Activated T-helper 17 cell treated with anti-CD3 and anti-CD28 coated beads, Interleukin-2, amount 50 U/mL, for 72 hours (primary cell): ENCODE measurements around the gene WNK2. TPM values are rescaled to one million over a fixed set of nuclear protein-coding genes. Genes with fewer than 3 reads are reported as not detected.

Experiments used
- ATAC-seq: fragments of 150-1000 bp; cut with Tn5 transposase; replicated peaks from 2 replicates; pipeline ENCODE4 v1.10.0; 2021; ENCODE audit warnings: mild to moderate bottlenecking, moderate library complexity
- H3K27ac Mint-ChIP-seq: one replicate; pipeline ENCODE4 v1.8.0; 2022; ENCODE audit warnings: mixed read lengths
- H3K27me3 Mint-ChIP-seq: one replicate; pipeline ENCODE4 v1.8.0; 2022; ENCODE audit warnings: mixed read lengths
- H3K36me3 Mint-ChIP-seq: one replicate; pipeline ENCODE4 v1.8.0; 2022; ENCODE audit warnings: low read depth, mild to moderate bottlenecking, mixed read lengths
- H3K4me1 Mint-ChIP-seq: one replicate; pipeline ENCODE4 v1.8.0; 2022; ENCODE audit warnings: mixed read lengths
- H3K4me3 Mint-ChIP-seq: one replicate; pipeline ENCODE4 v1.8.0; 2022; ENCODE audit warnings: mild to moderate bottlenecking, mixed read lengths
- H3K9me3 Mint-ChIP-seq: one replicate; pipeline ENCODE4 v1.8.0; 2022; ENCODE audit warnings: mixed read lengths
- total RNA-seq, 2 donors: library from RNA; stranded (reverse); gene quantifications; one replicate each; pipeline ENCODE4 v1.2.3, GENCODE V29; 2022

WNK2 gene
- total RNA-seq, 2 donors from 2014 or later, result 0.39 to 0.93 TPM

GRCh38 chr9:93265301-93265971, 81.5 kb downstream of the WNK2 start:
- H3K4me1 Mint-ChIP-seq, result peaks cover 5% of the 10 kb centered on the region
- no peak overlapping the region for H3K27ac Mint-ChIP-seq
- no peaks in the 10 kb centered on the region for H3K36me3 Mint-ChIP-seq

GRCh38 chr9:93265972-93266371, 82.0 kb downstream of the WNK2 start:
- no peak overlapping the region for H3K4me3 Mint-ChIP-seq
- ATAC-seq, result no peak
- peaks cover 7% of the 10 kb centered on the region for H3K27me3 Mint-ChIP-seq
- no peaks in the 10 kb centered on the region for H3K9me3 Mint-ChIP-seq
- H3K36me3 Mint-ChIP-seq, result no peaks in the 10 kb centered on the region
- H3K4me1 Mint-ChIP-seq, result peaks cover 5% of the 10 kb centered on the region
- H3K27ac Mint-ChIP-seq, result no peak overlapping the region

More at GRCh38 chr9:93265301-93265971, 81.5 kb downstream of the WNK2 start:
- H3K4me3 Mint-ChIP-seq, result no peak overlapping the region
- H3K27me3 Mint-ChIP-seq, result peaks cover 3% of the 10 kb centered on the region
- H3K9me3 Mint-ChIP-seq, result no peaks in the 10 kb centered on the region
- no peak for ATAC-seq

DNA sequence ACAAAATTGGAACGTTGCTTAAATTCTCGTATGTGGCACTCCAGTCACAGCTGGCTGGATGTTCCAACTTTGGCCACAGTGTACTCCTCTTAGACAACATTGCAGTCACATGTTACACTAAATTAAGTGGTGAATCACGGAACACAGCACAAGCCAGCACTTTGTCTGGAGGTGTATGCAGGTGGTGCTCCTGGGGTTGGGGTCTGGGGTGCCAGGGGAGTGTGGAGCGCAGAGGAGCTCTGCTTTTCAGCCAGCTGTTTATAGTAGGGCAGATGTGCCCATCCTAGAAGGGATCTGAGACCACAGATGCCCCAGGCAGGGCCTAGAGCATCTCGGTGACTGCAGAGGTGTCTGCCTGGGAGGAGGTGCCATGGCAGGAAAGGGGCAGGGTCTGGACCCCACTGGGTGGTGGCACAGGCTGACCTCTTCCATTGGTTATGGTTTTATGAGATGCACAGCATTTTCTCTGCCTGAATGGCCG, 82.6 kb downstream of the WNK2 start:
- no peak overlapping the region for H3K27ac Mint-ChIP-seq
- H3K4me3 Mint-ChIP-seq, result no peak overlapping the region
- no peak for ATAC-seq
- peaks cover 5% of the 10 kb centered on the region for H3K4me1 Mint-ChIP-seq
- peaks cover 11% of the 10 kb centered on the region for H3K27me3 Mint-ChIP-seq
- no peaks in the 10 kb centered on the region for H3K36me3 Mint-ChIP-seq
- no peaks in the 10 kb centered on the region for H3K9me3 Mint-ChIP-seq

DNA sequence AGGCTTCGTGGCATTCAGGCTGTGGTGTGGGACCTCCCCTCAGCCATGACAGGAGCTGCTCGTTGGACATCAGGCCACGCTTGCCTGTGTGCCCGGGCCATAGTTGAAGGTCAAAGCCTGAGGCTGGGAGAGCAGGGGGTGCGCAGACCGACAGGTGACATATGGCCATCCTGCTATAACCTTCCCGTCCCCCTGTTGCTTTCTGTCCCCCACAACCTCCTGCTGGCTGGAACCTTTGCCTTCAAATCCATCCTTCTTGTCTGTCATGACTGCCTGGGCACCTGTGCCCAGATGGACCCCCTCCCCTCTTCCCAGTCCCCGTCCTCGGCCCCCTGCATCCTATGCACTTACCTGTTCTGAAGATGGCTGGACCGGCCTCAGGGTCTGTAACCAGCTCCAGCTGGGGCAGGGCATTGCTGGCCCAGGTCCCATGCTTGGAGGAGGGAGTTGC, 83.2 kb downstream of the WNK2 start:
- ATAC-seq, result no peak
- H3K27ac Mint-ChIP-seq, result no peak overlapping the region
- peaks cover 2% of the 10 kb centered on the region for H3K9me3 Mint-ChIP-seq
- H3K36me3 Mint-ChIP-seq, result no peaks in the 10 kb centered on the region
- H3K27me3 Mint-ChIP-seq, result peaks cover 14% of the 10 kb centered on the region
- no peak overlapping the region for H3K4me3 Mint-ChIP-seq
- peaks cover 5% of the 10 kb centered on the region for H3K4me1 Mint-ChIP-seq

- Mint-ChIP-seq H3K4me1 (peaks cover 5% of the 10 kb centered on the region), H3K36me3 (no peaks in the 10 kb centered on the region), H3K27me3 (peaks cover 15% of the 10 kb centered on the region), H3K4me3 (no peak overlapping the region), H3K9me3 (peaks cover 4% of the 10 kb centered on the region), H3K27ac (no peak overlapping the region)
- ATAC-seq, result no peak
Observed at GRCh38 chr9:93267681-93268505, 84.0 kb downstream of the WNK2 start.

DNA sequence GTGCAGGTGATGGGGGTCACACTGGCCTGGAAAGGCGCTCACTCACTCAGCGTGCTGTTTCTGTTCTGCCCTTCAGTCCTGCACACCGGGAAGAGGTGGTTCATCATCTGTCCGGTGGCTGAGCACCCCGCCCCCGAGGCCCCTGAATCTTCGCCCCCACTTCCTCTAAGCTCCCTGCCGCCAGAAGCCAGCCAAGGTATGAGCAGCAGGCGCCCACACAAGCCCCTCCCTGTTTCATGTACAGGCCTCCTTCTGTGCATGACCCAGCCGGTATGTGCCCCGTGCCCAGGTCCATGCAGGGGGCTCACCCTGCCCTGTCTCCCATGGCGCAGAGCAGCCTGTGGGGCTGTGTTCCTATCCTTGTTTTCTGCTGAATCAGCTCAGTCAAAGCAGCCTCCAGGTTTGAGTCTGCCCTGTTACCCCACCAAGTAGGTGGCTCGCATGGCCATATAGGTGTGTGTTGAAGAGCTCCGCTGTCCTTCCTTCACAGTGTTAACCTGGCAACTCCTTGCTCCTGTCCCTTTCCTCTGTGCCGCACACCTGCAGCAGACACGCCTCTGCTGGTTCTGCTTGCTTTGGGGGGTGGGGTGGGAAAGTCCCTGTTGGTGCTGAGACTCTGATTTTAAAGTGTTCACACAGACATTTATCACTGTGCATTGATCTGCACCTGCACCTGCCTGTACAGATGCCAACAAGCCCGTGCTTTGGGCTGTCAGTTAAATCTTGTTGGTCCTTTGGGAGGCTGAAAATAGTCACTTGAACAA, 84.8 kb downstream of the WNK2 start:
- peaks cover 15% of the 10 kb centered on the region for H3K27me3 Mint-ChIP-seq

DNA sequence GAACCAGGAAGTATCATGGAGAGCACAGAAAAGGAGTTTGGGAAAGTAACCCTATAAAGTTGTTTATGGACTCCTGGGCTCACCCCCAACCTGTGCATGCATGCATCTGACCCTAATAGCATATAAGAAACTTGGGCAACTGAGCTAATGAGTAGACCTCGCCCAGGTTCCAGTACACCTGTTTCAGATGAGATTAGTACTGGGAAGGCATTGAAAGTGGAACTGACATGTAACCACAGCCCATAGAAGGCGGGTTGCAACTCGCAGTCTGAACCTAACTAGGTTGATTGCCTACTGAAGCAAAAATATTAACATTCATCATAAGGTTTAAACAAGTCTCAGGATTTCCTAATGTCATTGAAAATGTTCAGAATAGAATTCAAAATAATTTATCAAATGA, 87.0 kb downstream of the WNK2 start:
- no peak for ATAC-seq
- no peaks in the 10 kb centered on the region for H3K36me3 Mint-ChIP-seq

More for the DNA sequence above, 84.8 kb downstream of the WNK2 start:
- H3K27ac Mint-ChIP-seq, result peak overlapping the region; percentile 43
- ATAC-seq, result peak; percentile 52
- peaks cover 5% of the 10 kb centered on the region for H3K4me1 Mint-ChIP-seq
- peaks cover 4% of the 10 kb centered on the region for H3K9me3 Mint-ChIP-seq
- H3K36me3 Mint-ChIP-seq, result no peaks in the 10 kb centered on the region
- H3K4me3 Mint-ChIP-seq, result peak overlapping the region; percentile 55

DNA sequence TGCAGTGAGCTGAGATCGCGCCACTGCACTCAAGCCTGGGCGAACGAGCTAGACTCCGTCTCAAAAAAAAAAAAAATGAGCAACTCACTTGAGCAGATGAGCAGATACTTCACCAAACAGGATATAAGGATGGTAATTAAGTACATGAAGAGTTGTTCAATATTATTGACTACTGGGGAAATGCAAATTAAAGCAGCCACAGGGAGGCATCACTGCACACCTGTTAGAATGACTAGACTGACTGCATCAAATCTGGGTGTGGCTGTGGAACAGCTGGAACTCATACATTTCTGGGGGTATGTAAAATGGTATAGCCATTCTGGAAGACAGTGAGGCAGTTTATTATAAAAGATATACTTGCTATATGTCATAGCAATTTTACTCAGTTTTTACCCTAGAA, 93.0 kb downstream of the WNK2 start:
- Mint-ChIP-seq H3K4me3 (no peak overlapping the region), H3K36me3 (no peaks in the 10 kb centered on the region), H3K27ac (no peak overlapping the region), H3K4me1 (no peaks in the 10 kb centered on the region), H3K27me3 (peaks cover 12% of the 10 kb centered on the region), H3K9me3 (peaks cover 3% of the 10 kb centered on the region)
- no peak for ATAC-seq

More for the DNA sequence above, 87.0 kb downstream of the WNK2 start:
- Mint-ChIP-seq H3K27me3 (peaks cover 15% of the 10 kb centered on the region), H3K4me3 (no peak overlapping the region), H3K4me1 (peaks cover 5% of the 10 kb centered on the region), H3K9me3 (peaks cover 4% of the 10 kb centered on the region), H3K27ac (no peak overlapping the region)

GRCh38 chr9:93278144-93278543, 94.2 kb downstream of the WNK2 start:
- Mint-ChIP-seq H3K4me3 (no peak overlapping the region), H3K27ac (no peak overlapping the region), H3K36me3 (no peaks in the 10 kb centered on the region), H3K9me3 (no peaks in the 10 kb centered on the region), H3K4me1 (no peaks in the 10 kb centered on the region), H3K27me3 (peaks cover 18% of the 10 kb centered on the region)
- ATAC-seq, result no peak

DNA sequence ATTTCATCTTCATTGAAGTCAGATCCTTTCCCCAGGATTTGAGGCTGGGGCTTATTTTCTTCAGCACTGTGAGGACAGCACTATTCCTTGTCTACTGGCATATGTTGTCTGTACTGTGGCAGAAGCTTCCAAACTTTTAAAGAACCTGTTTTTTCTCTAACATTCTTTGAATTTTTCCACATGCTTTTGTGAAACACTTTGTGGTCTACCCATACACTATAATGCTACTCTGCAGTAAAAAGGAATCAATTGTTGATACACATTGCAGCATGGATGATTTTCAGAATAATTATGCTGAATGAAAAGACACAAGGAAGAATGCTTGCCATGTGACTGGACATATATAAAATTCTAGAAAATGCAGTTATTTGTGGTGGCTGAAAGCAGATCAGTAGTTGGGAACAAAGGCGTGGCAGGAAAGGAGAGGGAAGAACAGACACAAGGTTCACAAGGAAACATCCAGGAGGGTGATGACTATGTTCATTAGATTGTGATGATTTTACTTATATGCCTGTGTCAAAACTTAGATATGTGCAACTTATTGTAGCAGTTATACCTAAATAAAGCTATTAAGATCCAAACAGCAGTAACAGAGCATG, 96.8 kb downstream of the WNK2 start:
- Mint-ChIP-seq H3K27me3 (peaks cover 26% of the 10 kb centered on the region), H3K27ac (no peak overlapping the region), H3K9me3 (peaks cover 7% of the 10 kb centered on the region), H3K36me3 (no peaks in the 10 kb centered on the region), H3K4me1 (no peaks in the 10 kb centered on the region), H3K4me3 (no peak overlapping the region)
- ATAC-seq, result no peak

DNA sequence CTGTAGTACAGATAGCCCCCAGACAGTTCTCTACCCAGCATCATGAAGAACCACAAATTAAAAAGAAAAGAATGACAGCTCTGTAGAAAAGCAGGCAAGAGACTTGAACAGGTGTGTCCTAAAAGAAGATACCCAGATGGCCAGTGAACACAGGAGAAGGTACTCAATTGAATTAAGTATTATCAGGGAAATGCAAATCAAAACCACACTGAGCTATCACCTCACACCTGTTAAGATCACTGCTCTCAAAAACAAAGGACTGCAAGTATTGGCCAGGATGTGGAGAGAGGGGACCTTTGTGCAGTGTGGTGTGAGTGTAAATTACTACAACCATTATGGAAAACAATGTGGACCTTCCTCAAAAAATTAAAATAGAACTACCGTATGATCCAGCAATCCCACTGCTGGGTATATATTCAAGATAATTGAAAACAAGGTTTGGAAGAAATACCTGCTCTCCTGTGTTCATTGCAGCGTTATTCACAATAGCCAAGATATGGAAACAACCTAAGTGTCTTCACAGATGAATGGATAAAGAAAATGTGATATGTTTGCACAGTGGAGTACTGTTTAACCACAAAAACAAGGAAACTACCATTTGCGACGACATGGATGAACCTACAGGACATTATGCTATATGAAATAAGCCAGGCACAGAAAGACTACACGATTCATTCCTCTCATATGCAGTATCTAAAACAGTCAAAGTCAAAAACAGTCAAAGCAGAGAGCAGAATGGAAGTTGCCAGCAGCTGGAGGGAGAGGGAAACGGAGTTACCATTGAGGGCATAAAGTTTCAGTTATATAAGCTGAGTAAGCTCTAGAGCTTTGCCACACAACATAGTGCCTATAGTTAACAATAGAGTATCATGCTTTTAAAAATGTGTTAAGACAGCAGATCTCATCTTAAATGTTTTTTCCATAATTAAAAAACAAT, 102.6 kb downstream of the WNK2 start:
- no peak overlapping the region for H3K27ac Mint-ChIP-seq
- no peak for ATAC-seq
- H3K36me3 Mint-ChIP-seq, result no peaks in the 10 kb centered on the region
- peaks cover 7% of the 10 kb centered on the region for H3K9me3 Mint-ChIP-seq
- no peaks in the 10 kb centered on the region for H3K4me1 Mint-ChIP-seq
- no peak overlapping the region for H3K4me3 Mint-ChIP-seq
- peaks cover 27% of the 10 kb centered on the region for H3K27me3 Mint-ChIP-seq

GRCh38 chr9:93287189-93287552, 103.2 kb downstream of the WNK2 start:
- Mint-ChIP-seq H3K4me1 (no peaks in the 10 kb centered on the region), H3K27me3 (peaks cover 21% of the 10 kb centered on the region), H3K9me3 (peaks cover 7% of the 10 kb centered on the region), H3K27ac (no peak overlapping the region), H3K36me3 (no peaks in the 10 kb centered on the region), H3K4me3 (no peak overlapping the region)
- ATAC-seq, result no peak

- no peak for ATAC-seq
- peaks cover 17% of the 10 kb centered on the region for H3K27me3 Mint-ChIP-seq
- peaks cover 7% of the 10 kb centered on the region for H3K9me3 Mint-ChIP-seq
Observed at GRCh38 chr9:93287593-93287992, 103.7 kb downstream of the WNK2 start.

More at GRCh38 chr9:93287593-93287992, 103.7 kb downstream of the WNK2 start:
- Mint-ChIP-seq H3K36me3 (no peaks in the 10 kb centered on the region), H3K27ac (no peak overlapping the region), H3K4me3 (no peak overlapping the region), H3K4me1 (no peaks in the 10 kb centered on the region)
